DLD1 (cell line): ENCODE results near the gene GPR108.

Experiments used
- in situ Hi-C: cut with HindIII; loops from 2 replicates; pipeline ENCODE4 v1.10.0; 2017; ENCODE audit warnings: low sequenced_read_pairs

The GPR108 gene

DNA sequence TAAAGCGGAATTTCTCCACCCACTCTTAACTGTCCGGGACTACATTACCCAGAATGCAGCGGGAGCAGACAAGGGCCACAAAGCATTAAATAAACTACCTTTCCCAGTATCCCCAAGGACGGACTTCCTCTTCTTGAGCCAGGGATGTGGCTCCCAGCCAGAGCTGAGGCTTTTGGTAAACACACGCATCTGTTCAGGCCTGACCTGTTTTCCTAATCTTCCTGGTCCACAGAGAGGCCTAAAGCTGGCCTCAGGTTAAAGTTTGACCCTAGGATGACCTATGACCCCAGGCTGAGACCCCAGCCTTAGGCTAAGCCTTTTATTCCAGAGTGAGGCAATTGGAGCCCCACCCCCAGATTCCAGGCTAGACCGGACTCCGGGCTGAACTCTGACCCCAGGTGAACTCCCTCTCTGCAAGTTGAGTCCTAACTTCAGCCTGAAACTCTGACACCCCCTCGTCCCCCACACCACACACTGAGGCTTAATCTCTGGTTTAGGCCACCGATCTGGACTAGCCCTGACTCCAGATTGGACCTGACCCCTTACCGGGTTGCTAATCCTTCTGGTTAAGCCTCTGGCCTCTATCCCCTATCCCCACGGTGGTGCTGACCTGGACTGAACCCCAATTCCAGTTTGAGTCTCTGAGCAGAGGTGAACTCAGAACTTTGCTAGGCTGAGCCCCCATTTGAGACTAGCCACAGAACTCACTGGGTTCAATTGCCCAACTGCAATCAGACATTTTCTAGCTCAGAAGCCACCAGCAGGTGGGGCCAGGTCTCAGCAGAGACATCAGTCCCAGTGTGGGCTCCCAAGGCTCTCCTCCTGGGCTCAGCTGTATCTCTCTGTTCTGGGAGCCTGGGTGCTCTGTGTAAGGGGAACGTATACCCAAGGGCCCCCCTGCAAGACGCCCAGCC lies 750 bp upstream of the GPR108 start:
- in situ Hi-C loops = no loop called here

- in situ Hi-C loops = no loop called here
Measured at GRCh38 chr19:6736917-6737283, 480 bp downstream of the GPR108 start.

DNA sequence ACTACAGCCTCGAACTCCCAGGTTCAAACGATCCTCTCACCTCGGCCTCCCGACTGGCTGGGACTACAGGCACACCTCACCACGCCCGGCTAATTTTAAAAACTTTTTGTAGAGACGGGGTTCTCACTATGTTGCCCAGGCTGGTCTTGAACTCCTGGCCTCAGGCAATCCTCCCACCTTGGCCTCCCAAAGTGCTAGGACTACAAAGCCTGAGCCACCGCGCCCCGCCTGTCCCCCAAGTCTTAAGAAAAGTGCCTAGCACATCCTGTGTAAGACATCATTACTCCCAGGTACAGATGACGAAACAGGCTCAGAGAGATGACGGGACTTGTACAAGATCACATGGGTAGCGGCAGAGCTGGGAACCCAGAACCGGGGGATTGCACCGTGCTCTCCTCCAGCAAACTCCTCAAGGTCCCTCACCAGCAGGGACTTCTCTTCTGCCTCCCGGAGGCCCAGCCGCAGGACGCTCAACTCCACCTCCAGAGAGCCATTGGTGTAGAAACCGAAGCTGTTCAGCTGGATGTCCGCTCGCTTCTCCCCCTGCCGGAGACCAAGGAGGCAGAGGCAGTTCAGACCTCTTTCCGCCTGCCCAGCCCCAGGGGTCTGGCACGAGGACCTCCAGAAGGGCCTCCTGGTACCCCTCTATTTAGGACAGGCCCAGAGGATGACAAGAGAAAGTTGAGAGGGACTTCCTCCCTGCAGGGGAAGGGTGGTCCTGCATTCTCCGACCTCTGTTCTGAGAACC lies 1.0 kb downstream of the GPR108 start:
- in situ Hi-C loops = no loop called here

- in situ Hi-C loops = no loop called here
Measured at GRCh38 chr19:6735181-6735911, 2.0 kb downstream of the GPR108 start.

- in situ Hi-C loops = no loop called here
Measured at GRCh38 chr19:6734096-6734696, 3.2 kb downstream of the GPR108 start.

DNA sequence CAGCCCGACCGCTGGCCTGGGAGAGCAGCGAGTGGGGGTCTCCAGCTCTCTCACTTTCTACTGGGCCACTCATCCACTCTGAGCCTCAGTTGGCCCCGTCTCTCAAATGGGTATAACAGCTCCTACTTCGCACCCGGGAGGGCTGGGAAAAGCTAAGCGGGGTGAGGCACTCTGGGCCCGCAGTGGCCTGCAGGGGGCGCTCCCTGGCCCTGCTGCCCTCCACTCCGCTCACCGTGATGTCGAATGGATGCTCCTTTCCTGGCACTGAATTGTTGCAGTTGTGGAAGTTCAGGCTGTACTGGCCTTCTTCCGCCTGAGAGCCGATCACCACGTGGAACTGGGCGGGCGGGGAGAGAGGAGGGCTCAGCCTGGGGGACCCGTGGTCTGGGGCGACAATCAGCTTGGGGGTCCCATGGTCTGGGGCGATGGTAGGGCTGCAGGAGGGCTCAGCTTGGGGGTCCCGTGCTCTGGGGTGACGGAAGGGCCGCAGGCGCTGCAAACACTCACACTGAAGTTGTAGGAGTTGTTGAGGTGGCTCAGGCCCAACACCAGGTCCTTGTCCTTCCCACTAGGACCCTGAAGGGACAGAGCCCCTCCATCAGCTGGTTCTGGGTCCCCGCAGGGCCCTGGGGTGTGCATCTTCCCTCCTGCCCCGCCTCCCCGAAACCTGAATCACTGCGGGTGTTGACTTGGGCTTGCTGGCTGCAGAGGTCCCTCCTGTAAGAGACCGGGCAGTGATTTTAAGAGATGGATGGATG lies 3.9 kb downstream of the GPR108 start:
- in situ Hi-C loops = no loop called here

DNA sequence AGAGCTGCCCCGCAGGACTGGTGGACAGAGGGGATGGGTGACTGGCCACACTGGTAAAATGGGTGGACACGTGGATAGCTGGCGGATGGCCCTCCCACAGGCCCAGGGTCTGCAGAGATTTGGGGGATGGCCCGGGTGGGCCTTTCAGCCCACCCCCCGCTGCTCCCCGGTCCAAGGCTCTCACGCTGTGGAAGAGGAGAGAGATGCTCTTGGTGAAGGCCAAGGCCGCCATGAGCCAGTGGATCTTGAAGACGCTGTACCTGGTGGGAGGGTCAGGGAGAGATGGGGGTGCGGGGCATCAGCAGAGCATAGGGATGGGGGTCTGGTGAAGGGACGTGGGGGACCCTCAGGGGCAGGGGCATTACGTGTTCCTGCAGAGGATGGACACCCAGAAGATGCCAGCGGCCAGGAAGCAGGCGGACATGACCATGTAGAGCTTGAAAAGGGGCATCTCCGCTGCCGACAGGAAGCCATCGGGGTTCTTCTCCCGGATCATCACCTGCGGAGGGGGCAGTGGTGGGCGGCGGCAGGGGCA lies 4.5 kb downstream of the GPR108 start:
- in situ Hi-C loops = no loop called here

GRCh38 chr19:6731822-6732221 lies 5.6 kb downstream of the GPR108 start:
- in situ Hi-C loops = no loop called here

DNA sequence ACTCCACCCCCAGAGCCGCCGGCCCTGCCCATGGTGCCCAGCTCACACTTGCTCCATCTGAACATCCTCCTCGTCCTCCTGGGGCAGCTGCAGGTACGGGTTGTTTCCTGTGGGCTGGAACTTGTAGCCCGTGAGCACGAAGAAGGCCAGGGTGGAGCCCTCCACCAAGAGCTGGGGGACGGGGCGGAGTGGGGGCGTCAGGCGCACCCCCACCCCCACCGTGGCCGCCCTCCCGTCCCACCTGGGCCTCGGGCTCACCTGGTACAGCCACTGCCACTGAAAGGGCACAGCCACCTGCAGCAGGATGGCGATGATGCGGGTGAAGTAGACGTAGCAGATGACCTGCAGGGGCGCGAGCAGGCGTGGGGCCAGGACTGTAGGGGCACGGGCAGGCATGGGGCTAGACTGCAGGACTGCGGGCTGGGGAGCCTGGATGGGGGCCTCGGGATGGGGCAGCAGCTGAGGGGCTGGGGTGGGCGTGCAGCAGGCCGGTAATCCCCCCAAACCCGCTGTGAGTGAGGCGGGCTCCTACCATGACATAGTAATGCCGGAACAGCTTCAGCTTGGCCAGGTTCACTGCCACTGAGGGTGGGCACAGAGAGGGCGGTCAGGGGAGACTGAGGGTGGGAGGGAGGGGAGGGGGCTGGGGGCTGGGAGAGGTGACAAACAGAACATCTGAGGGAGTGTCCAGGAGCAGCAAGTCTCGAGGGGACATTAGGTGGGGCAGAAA lies 6.3 kb downstream of the GPR108 start:
- in situ Hi-C loops = no loop called here

GRCh38 chr19:6730153-6730804 lies 7.1 kb downstream of the GPR108 start:
- in situ Hi-C loops = no loop called here

DNA sequence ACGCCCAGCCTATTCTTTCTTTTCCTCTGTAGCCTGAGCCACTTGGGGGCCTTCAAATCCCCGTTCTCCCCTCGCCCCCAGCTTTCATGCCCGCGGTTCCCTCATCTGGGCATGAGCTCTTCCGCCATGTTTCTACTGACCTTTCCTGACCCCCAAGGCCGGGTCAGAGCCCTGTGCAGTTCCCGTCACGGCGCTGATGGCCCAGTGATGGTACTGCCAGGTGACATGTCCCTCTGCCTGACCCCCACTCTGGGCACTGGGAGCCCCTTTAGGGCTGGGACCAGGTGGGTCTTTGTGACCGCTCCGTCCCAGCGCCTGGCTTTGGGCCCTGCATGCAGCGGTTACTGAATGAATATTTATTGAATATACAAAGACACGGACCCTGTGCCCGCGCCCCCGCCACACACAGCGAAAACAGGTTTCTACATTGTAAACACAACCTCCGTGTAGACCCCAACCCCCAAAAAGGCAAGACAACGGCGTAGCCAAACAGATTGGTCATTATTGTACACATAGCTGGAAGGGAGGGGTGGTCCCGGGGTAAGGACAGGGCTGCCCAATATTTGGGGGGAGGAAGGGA lies 7.7 kb downstream of the GPR108 start:
- in situ Hi-C loops = no loop called here

DNA sequence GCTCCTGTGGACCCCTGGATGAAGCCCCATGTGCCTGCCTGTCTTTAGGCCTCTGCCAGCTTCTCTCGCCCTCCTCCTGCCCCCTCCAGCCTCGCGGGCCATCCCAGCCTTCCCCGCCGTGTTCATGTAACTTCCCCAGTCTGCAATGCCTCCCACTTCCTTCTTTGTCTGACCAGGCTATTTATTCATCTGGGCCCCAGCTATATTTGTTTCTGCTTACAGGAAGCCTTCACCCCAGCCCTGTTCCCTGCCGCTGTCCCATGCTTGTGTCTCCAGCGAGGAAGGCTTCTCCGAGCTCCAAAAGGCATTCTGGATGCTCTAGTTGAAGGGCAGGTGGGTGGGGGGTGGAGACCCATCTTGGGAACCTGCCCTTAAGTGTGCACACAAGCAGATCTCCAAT lies 9.0 kb downstream of the GPR108 start:
- in situ Hi-C loops = no loop called here

DNA sequence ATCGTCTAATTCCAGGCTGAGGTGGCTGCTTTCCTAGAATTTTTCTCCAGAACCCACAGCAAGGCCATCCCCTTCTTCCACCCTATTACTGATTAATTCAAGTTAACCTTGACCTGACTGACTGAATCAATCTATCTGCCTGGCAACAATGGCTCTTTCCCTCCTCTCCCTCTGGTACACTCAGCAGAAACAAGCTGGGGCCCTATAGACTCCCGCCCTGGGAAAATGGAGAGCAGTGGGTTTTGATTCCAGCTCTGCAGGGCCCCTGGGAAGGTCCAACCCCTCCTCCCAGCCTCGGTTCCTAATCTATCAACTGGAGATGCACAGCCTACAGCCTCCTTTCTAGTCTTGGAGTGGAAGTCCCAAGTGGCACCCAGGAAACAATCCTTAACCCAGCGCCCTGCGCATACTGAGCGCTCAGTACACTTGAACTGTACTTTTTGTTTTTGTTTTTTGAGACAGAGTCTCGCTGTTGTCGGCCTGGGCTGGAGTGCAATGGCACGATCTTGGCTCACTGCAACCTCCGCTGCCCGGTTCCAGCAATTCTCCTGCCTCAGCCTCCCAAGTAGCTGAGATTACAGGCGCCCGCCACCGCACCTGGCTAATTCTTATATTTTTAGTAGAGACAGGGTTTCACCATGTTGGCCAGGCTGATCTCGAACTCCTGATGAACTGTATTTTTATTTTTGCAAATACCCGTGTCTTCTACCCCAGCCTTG lies 11.7 kb downstream of the GPR108 start:
- in situ Hi-C loops = no loop called here

GRCh38 chr19:6724631-6725492 lies 12.5 kb downstream of the GPR108 start:
- in situ Hi-C loops = no loop called here

GRCh38 chr19:6723738-6724137 lies 13.6 kb downstream of the GPR108 start:
- in situ Hi-C loops = no loop called here

DNA sequence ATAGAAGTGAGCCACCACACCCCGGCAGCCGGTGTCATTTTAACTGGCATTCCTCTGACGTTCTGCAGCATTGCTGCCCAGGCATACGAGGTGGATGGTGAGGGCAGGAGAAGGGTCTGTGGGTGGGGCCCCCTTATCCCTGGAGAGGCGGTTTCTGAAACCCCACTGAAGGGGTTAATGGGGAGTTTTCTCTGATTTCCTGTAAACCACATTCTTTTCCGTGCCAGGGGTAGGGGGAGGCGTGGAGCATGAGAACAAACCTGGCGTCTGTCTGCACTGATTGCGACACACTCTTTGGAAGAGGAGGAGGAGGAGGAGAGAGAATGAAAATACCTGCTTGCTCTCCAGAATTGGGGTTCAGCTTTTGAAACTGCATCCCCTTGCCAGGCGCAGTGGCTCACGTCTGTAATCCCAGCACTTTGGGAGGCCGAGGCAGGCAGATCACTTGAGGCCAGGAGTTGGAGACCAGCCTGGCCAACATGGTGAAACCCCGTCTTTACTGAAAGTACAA lies 14.2 kb downstream of the GPR108 start:
- in situ Hi-C loops = no loop called here

- in situ Hi-C loops = no loop called here
Measured at GRCh38 chr19:6721773-6722172, 15.6 kb downstream of the GPR108 start.
